ENCODE measurements around the gene PDE9A. TPM values are rescaled to one million over a fixed set of nuclear protein-coding genes. Genes with fewer than 3 reads are reported as not detected.
A peak's percentile ranks its signal among the peaks of the same experiment; 100 is the strongest.
"Not testable (repeated sequence)": the region's sequence is repeated elsewhere in the genome, so short reads cannot be mapped to it uniquely, and the experiment has no call there.

The PDE9A gene
- total RNA-seq, 1 experiment from 2014 or later = not detected

DNA sequence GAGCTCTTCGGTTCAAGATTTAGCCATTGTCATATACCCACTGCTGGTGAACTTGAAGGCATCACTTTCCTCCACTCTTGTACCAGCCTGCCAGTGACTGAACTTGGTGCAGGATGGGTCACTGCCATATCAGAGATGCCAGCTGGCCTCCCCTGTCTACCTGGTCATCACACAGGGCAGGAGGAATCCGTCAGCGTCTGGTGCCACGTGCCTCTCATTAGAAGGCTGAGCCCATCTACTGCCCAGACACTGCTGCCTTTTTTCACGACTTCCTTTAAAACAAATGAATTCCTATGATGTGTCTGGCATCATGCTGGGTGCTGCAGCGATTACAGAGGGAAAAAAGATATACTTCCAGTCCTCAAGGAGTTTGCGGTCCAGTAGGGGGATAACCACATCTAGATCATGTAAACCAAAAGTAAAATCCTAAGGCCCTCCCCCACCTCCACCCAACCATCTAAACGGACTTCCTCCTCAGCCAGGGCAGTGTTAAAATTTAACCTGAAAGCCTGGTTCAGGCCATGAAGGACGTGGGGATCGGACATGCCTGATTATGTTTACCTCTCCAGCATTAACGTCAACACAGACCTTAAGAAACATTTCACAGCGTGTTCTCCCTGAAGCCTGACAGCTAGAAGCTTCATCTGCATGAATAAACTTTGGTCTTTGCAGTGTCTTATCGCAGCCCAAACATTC lies 29.2 kb upstream of the PDE9A start:
- no peak for DNase-seq (ENCODE audit: low spot score)

DNA sequence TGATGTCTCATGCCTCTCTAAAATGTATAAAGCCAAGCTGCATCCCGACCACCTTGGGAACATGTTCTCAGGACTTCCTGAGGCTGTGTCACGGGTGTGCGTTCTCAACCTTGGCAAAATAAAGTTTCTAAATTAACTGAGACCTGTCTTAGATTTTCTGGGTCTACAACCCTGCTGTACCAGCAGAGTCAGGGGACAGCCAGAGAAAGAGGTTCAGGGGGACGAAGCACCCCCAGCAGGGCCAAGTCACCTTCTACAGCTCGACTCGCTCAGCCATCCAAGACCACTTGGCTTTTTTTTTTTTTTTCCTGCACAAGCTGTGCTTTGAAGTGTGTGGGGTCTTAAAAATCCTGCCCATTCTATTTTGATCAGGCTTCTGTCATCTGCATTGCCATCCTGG lies 28.5 kb upstream of the PDE9A start:
- no peak for DNase-seq (ENCODE audit: low spot score)

DNA sequence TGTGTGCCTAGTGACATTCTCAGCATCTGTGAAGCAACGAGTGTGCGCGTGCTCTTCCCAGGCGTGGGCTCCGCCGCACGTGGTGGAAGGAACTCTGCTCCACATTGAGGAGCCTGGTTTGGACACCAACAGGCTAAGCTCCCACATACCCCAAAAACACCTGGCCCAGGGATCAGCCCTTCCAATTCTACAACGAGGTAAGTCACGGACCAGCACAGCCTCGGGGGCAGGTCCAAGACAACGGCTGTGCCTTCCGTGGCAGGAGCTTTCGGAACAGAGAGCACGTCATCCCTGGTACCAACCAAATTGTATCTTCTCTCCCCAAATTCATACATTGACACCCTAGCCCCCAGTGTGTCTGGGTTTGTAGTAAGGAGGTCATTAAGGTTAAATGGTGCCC lies 27.2 kb upstream of the PDE9A start:
- DNase-seq (ENCODE audit: low spot score) = no peak

GRCh38 chr21:42627527-42628289 lies 25.7 kb upstream of the PDE9A start:
- DNase-seq (ENCODE audit: low spot score) = no peak

GRCh38 chr21:42628466-42629061 lies 24.9 kb upstream of the PDE9A start:
- DNase-seq (ENCODE audit: low spot score) = not testable (repeated sequence)

- DNase-seq (ENCODE audit: low spot score) = no peak
Measured at GRCh38 chr21:42629933-42630589, 23.4 kb upstream of the PDE9A start.

- DNase-seq (ENCODE audit: low spot score) = no peak
Measured at GRCh38 chr21:42630626-42631025, 22.8 kb upstream of the PDE9A start.

- DNase-seq (ENCODE audit: low spot score) = no peak
Measured at GRCh38 chr21:42631142-42631541, 22.3 kb upstream of the PDE9A start.

- no peak for DNase-seq (ENCODE audit: low spot score)
Measured at GRCh38 chr21:42632336-42632751, 21.1 kb upstream of the PDE9A start.

- DNase-seq (ENCODE audit: low spot score) = no peak
Measured at GRCh38 chr21:42632771-42633690, 20.4 kb upstream of the PDE9A start.

GRCh38 chr21:42633858-42634257 lies 19.6 kb upstream of the PDE9A start:
- DNase-seq (ENCODE audit: low spot score) = no peak

DNA sequence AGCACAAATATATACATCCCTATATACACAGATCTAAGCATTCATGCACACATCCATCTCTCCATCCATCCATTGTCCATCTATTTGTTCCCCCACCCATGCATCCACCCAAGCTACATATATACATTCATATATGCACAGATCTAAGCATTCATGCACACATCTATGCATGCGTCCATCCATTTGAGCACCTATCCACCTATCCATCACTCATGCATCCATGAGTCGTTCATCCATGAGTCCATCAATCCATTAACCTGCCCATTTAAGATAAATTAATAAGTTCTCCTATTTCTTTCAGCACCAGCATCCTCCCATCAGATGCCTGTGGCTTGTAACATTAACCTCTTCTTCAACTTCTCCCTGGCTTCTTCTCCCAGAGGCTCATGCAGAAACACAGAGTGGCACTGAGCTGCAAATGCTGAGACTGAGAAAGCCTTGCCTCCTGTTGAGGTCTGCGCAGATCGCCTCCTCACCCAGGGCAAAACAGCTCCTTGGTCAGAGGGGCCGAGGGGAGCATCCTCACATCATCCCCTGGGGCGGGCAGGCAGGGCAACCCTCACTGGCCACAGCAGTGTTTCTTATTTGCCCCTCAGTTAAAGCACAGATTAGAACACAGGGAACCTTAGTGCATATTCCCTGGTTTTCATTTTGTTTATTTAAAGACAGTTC lies 17.4 kb upstream of the PDE9A start:
- DNase-seq (ENCODE audit: low spot score) = no peak

GRCh38 chr21:42636520-42637266 lies 16.7 kb upstream of the PDE9A start:
- DNase-seq (ENCODE audit: low spot score) = peak; percentile 18

- DNase-seq (ENCODE audit: low spot score) = no peak
Measured at GRCh38 chr21:42637267-42638041, 16.0 kb upstream of the PDE9A start.

GRCh38 chr21:42638266-42638863 lies 15.1 kb upstream of the PDE9A start:
- DNase-seq (ENCODE audit: low spot score) = no peak

GRCh38 chr21:42639646-42640152 lies 13.7 kb upstream of the PDE9A start:
- no peak for DNase-seq (ENCODE audit: low spot score)

DNA sequence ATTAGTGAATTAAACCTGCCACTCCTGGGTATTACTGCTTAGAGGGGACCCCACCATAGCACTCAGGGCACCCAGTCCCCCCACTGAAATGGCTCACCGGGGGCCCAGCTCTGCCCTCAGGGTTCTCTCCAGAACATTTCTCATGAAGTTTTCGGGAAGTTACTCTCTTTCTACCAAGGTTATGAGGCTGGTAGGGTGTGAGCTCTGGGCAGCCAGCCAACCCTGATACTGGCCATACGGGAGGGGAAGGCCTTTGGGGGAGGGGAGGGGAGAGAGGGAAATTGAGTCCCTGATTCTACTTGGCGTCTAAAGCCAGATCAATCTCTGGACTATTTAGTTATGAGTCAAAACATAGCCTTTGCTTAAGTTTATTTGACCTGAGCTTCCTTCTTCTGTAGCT lies 12.9 kb upstream of the PDE9A start:
- no peak for DNase-seq (ENCODE audit: low spot score)
